GM12872 (cell line): Measurements from ENCODE around the gene ESPN.

Source experiments
- CTCF ChIP-seq: IDR thresholded peaks from 3 replicates; pipeline ENCODE4 v1.5.1; 2011; ENCODE audit warnings: low read depth, mild to moderate bottlenecking, low read length, moderate library complexity; ENCODE audit not compliant: insufficient read depth

The ESPN gene

GRCh38 chr1:6498576-6499111 is 74.1 kb downstream of the ESPN start:
- no peak for TF ChIP-seq CTCF

GRCh38 chr1:6499296-6499695 is 74.7 kb downstream of the ESPN start:
- no peak for TF ChIP-seq CTCF

DNA sequence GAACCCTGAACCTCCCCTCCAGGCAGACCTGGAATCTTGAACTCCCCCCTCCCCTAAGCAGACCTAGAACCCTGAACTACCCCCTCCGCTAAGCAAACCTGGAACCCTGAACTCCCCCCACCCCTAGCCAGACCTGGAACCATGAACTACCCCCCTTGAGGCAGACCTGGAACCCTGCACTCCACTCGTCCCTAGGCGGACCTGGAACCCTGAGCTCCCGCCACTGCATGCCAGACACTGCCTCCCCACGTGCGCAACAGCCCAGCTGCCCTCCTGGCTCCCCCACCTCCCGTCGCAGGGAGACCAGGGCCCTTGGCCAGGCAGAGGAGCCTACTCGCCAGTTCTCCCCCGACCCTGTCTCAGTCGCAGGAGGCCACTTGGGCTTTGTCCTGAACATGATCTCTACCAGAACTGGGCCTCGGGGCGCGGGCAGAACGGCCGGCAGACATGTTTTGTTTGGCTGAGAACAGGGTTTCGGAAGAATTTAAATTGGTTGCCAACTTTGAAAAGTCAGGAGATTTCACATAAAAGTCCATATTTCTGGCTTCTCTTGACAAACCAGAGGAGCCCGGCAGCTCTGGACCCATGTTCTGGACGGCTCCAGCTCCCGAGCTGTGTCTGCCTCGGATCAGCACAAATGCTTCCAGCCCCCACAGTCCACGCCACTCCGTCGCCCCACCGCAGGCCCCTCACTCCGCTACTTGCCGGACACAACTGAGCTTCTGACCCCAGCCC is 76.1 kb downstream of the ESPN start:
- TF ChIP-seq CTCF, result no peak

- TF ChIP-seq CTCF, result no peak
These were observed 76.8 kb downstream of the ESPN start for GRCh38 chr1:6501279-6501813.

DNA sequence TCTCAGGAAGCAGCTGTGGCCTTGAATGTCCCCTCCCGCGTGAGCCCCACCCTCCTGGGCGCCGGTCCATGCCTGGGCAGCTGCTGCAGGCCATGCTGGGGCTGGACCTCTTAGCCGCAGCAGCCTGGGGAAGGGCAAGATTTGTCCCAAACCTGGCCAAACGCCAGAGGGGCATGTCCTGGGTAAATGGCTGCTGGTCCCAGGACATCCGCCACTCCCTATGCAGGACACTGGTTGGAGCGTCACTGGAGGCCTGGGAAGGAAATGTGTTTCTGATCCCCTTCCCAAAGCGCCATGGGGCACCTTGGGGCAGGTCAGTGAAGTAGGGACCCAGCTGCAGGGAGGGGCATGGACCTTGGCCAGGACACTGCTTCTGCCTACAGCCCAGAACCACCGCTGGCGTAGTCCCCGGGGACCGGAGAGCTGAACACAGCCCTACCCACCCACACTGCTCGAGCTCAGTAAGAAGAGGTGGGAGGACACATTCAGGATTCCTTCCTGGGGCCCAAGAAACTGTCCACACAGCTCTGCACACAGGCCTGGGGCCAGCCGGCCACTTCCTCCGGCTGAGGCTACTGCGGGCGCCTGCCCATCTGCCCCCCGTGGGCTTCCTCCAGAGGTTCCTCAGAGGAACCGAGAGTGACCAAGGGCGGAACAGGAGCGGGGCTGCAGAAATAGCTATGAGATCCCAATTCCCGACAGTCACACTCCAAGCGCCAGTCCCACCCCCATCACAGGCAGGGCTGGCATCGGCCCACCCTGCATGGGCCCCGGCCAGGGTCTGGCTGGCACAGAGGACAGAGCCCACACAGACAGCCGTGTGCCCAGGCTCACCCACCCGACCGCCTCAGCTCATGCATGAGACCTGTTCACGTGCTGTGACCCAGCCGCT is 77.7 kb downstream of the ESPN start:
- TF ChIP-seq CTCF, result no peak

- no peak for TF ChIP-seq CTCF
These were observed 79.5 kb downstream of the ESPN start for GRCh38 chr1:6503884-6504602.
